ENCODE measurements around the gene MAB21L3.

MAB21L3 gene

DNA sequence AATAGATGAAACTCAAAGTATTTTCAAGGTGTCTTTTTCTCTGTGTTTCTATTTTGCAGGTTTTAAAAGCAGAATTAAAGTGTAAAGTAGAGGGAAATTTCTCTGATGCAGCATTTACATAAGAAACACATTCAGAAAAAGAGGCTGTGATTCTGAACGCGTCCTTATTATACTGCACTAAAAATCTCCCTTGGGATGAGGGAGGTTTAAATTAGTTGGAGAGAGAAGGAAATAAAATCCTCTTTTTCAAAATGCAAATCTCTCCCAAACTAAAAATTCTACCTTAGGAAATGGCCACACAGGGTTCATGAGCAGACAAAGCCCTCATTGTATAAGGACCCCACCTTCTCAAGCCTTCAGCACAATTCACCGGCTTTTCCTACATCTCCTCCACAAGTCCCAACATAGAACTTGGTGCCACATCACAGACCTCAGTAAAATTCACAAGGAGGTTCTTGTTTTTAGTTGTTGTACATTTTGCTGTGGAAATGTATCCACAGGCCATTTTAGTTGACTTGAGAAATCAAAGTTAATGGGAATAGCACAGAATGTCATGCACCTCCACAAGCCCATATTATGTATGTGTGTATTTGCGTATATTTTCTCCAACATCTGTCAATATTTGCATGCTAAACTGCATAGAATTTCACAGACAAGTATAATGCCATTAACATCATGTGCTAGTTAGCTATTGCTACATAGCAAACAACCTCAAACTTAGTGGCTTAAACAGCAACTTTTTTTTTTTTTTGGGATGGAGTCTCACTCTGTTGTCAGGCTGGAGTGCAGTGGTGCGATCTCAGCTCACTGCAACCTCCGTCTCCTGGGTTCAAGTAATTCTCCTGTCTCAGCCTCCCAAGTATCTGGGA, 59.8 kb downstream of the MAB21L3 start:
- H3K4me3 ChIP-seq (ENCODE audit: insufficient read depth, low read length, poor library complexity, severe bottlenecking) = no peak overlapping the region
- H2AFZ ChIP-seq (ENCODE audit: low read depth, low read length, severe bottlenecking) = no peak overlapping the region
- no peaks in the 10 kb centered on the region for H4K20me1 ChIP-seq (ENCODE audit: low read depth, low read length)
- H3K27ac ChIP-seq (ENCODE audit: low read depth, low read length) = no peak overlapping the region
- H3K9me2 ChIP-seq (replicated peaks; ENCODE audit: insufficient read depth, low read length) = no peaks in the 10 kb centered on the region
- no peaks in the 10 kb centered on the region for H3K27me3 ChIP-seq (ENCODE audit: low read length)
- no peaks in the 10 kb centered on the region for H3K79me2 ChIP-seq (ENCODE audit: insufficient read depth, low read length)
- no peaks in the 10 kb centered on the region for H3K36me3 ChIP-seq (ENCODE audit: low read length)
- no peak overlapping the region for H3K9ac ChIP-seq (ENCODE audit: low read length)
- H3K9me3 ChIP-seq (ENCODE audit: insufficient read depth, low read length) = no peaks in the 10 kb centered on the region
- TF ChIP-seq EZH2phosphoT487 (conservative IDR thresholded peaks at IDR 0.05; ENCODE audit: low read length) = no peak
- TF ChIP-seq, protein P1, sequence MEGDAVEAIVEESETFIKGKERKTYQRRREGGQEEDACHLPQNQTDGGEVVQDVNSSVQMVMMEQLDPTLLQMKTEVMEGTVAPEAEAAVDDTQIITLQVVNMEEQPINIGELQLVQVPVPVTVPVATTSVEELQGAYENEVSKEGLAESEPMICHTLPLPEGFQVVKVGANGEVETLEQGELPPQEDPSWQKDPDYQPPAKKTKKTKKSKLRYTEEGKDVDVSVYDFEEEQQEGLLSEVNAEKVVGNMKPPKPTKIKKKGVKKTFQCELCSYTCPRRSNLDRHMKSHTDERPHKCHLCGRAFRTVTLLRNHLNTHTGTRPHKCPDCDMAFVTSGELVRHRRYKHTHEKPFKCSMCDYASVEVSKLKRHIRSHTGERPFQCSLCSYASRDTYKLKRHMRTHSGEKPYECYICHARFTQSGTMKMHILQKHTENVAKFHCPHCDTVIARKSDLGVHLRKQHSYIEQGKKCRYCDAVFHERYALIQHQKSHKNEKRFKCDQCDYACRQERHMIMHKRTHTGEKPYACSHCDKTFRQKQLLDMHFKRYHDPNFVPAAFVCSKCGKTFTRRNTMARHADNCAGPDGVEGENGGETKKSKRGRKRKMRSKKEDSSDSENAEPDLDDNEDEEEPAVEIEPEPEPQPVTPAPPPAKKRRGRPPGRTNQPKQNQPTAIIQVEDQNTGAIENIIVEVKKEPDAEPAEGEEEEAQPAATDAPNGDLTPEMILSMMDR (IDR thresholded peaks at IDR 0.05; ENCODE audit: insufficient read depth, low read length, poor library complexity, severe bottlenecking) = no peak
- no peaks in the 10 kb centered on the region for H3F3A ChIP-seq (ENCODE audit: insufficient read depth)
- no peak overlapping the region for H3K4me2 ChIP-seq (ENCODE audit: low read depth, low read length, poor library complexity, severe bottlenecking)

DNA sequence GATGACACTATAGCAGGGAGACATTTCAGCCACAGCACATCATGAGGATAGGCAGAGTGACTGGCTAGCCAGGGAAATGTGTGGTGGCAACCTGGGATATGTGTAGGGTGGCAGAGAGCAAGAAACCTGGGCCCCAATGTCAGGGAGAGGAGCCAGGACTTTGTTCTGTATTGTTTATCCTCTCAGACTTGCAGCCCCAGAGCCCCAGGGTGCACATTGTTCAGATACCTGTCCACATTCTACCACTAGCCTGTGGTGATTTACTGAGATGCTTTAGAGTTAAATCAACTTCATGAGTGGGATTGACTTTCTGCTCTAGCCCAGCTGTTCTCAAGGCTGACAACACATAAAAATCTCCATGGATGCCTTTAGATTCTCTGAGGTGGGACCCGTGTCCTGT, 61.5 kb downstream of the MAB21L3 start:
- H3K79me2 ChIP-seq (ENCODE audit: insufficient read depth, low read length) = no peaks in the 10 kb centered on the region
- H3K27me3 ChIP-seq (ENCODE audit: low read length) = no peaks in the 10 kb centered on the region
- no peaks in the 10 kb centered on the region for H3K9me2 ChIP-seq (replicated peaks; ENCODE audit: insufficient read depth, low read length)
- H3K36me3 ChIP-seq (ENCODE audit: low read length) = no peaks in the 10 kb centered on the region
- no peak overlapping the region for H3K4me2 ChIP-seq (ENCODE audit: low read depth, low read length, poor library complexity, severe bottlenecking)
- H3K4me3 ChIP-seq (ENCODE audit: insufficient read depth, low read length, poor library complexity, severe bottlenecking) = no peak overlapping the region
- no peak overlapping the region for H3K9ac ChIP-seq (ENCODE audit: low read length)
- no peaks in the 10 kb centered on the region for H3F3A ChIP-seq (ENCODE audit: insufficient read depth)
- no peak for TF ChIP-seq EZH2phosphoT487 (conservative IDR thresholded peaks at IDR 0.05; ENCODE audit: low read length)
- TF ChIP-seq, protein P1 (IDR thresholded peaks at IDR 0.05; ENCODE audit: insufficient read depth, low read length, poor library complexity, severe bottlenecking) = no peak
- H3K27ac ChIP-seq (ENCODE audit: low read depth, low read length) = no peak overlapping the region
- no peaks in the 10 kb centered on the region for H3K9me3 ChIP-seq (ENCODE audit: insufficient read depth, low read length)
- no peaks in the 10 kb centered on the region for H4K20me1 ChIP-seq (ENCODE audit: low read depth, low read length)
- H2AFZ ChIP-seq (ENCODE audit: low read depth, low read length, severe bottlenecking) = no peak overlapping the region

DNA sequence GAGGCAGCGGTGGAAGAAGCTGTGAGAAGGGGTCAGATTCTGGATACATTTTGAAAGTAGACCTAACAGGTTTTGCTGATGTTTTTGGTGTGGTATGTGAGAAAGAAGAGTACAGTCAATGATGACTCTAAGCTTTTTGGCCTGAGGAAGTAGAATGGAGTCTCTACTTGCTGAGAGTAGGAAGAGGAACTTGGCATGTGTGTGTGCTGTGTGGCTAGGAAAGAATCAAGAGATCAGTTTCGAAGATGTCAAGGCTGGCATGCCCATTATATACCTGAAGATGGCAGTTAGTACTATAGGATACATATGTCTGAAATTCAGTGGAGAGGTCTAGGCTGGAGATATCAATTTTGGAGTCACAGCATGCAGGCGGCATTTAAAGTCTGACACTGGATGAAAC, 64.4 kb downstream of the MAB21L3 start:
- no peaks in the 10 kb centered on the region for H3F3A ChIP-seq (ENCODE audit: insufficient read depth)
- no peak overlapping the region for H3K4me2 ChIP-seq (ENCODE audit: low read depth, low read length, poor library complexity, severe bottlenecking)
- no peaks in the 10 kb centered on the region for H3K36me3 ChIP-seq (ENCODE audit: low read length)
- no peak overlapping the region for H3K4me3 ChIP-seq (ENCODE audit: insufficient read depth, low read length, poor library complexity, severe bottlenecking)
- H4K20me1 ChIP-seq (ENCODE audit: low read depth, low read length) = no peaks in the 10 kb centered on the region
- H3K27me3 ChIP-seq (ENCODE audit: low read length) = no peaks in the 10 kb centered on the region
- H3K9me2 ChIP-seq (replicated peaks; ENCODE audit: insufficient read depth, low read length) = no peaks in the 10 kb centered on the region
- TF ChIP-seq, protein P1 (IDR thresholded peaks at IDR 0.05; ENCODE audit: insufficient read depth, low read length, poor library complexity, severe bottlenecking) = no peak
- TF ChIP-seq EZH2phosphoT487 (conservative IDR thresholded peaks at IDR 0.05; ENCODE audit: low read length) = no peak
- no peak overlapping the region for H2AFZ ChIP-seq (ENCODE audit: low read depth, low read length, severe bottlenecking)
- no peak overlapping the region for H3K9ac ChIP-seq (ENCODE audit: low read length)
- no peaks in the 10 kb centered on the region for H3K79me2 ChIP-seq (ENCODE audit: insufficient read depth, low read length)
- no peak overlapping the region for H3K27ac ChIP-seq (ENCODE audit: low read depth, low read length)
- H3K9me3 ChIP-seq (ENCODE audit: insufficient read depth, low read length) = no peaks in the 10 kb centered on the region

Measured in SU-DHL-6 (cell line).